IMR-90 (cell line): Measurements from ENCODE around the gene PLCXD1. TPM values are rescaled to one million over a fixed set of nuclear protein-coding genes. Genes with fewer than 3 reads are reported as not detected.

Experiments
- ATAC-seq: fragments of 200-7000 bp; cut with Tn5 transposase; 2 replicates; pipeline ENCODE4 v1.9.1; 2020; ENCODE audit warnings: low read depth, mild to moderate bottlenecking, moderate library complexity
- BruUV-seq: library from RNA; stranded (reverse); fragments of 400-500 nt; replicated peaks from 2 replicates; lab custom pipeline; 2021; lab: Mats Ljungman, UMichigan
- CTCF ChIA-PET: fragments of 300-600 bp; formaldehyde crosslinking; extraction: SDS; loops from one replicate; lab custom pipeline; 2021; ENCODE audit warnings: antibody characterized with exemption; lab: Yijun Ruan, JAX
- POLR2A ChIA-PET: fragments of 300-600 bp; sonication (Branson Sonifier 250); formaldehyde crosslinking; loops from one replicate; lab custom pipeline; 2022; ENCODE audit warnings: antibody characterized with exemption; ENCODE audit not compliant: unreplicated experiment; lab: Charles Lee
- DNase-seq: peaks from one replicate; pipeline ENCODE4 v3.0.0; 2013
- H2AFZ ChIP-seq: replicated peaks from 2 replicates; pipeline ENCODE3; 2013; ENCODE audit warnings: low read length, mild to moderate bottlenecking; ENCODE audit not compliant: poor library complexity
- H2AK5ac ChIP-seq: 2 replicates; pipeline ENCODE4 v1.6.1; 2013; ENCODE audit warnings: low read depth, low read length, inconsistent platforms
- H2AK9ac ChIP-seq: replicated peaks from 2 replicates; pipeline ENCODE3; 2013; ENCODE audit warnings: mild to moderate bottlenecking, low read depth, low read length, moderate library complexity; ENCODE audit not compliant: poor library complexity
- H2BK120ac ChIP-seq: 2 replicates; pipeline ENCODE4 v1.6.1; 2013; ENCODE audit warnings: low read depth, low read length, inconsistent platforms
- H2BK15ac ChIP-seq: 3 replicates; pipeline ENCODE4 v1.6.1; 2013; ENCODE audit warnings: low read depth, low read length, inconsistent platforms
- H2BK20ac ChIP-seq: 2 replicates; pipeline ENCODE4 v1.6.1; 2013; ENCODE audit warnings: low read depth, mild to moderate bottlenecking, inconsistent platforms, low read length, moderate library complexity
- H2BK5ac ChIP-seq: 2 replicates; pipeline ENCODE4 v1.6.1; 2013; ENCODE audit warnings: mild to moderate bottlenecking, low read depth, low read length, inconsistent platforms; ENCODE audit not compliant: poor library complexity, severe bottlenecking
- H3K14ac ChIP-seq: replicated peaks from 2 replicates; pipeline ENCODE4 v1.6.1; 2013; ENCODE audit warnings: low read depth, low read length, inconsistent platforms
- H3K18ac ChIP-seq: 2 replicates; pipeline ENCODE4 v1.6.1; 2013; ENCODE audit warnings: low read depth, low read length, control low read depth
- H3K23ac ChIP-seq: 2 replicates; pipeline ENCODE4 v1.6.1; 2013; ENCODE audit warnings: low read depth, low read length, inconsistent platforms
- H3K27ac ChIP-seq: 2 replicates; pipeline ENCODE4 v1.5.1; 2013; ENCODE audit warnings: mild to moderate bottlenecking, control low read depth, low read length; ENCODE audit not compliant: insufficient read depth
- H3K27me3 ChIP-seq: 2 replicates; pipeline ENCODE4 v1.6.1; 2013; ENCODE audit warnings: low read length; ENCODE audit not compliant: control insufficient read depth, insufficient read depth
- H3K36me3 ChIP-seq: 2 replicates; pipeline ENCODE4 v1.6.1; 2013; ENCODE audit warnings: low read length, mixed read lengths; ENCODE audit not compliant: control insufficient read depth, insufficient read depth
- H3K4ac ChIP-seq: 2 replicates; pipeline ENCODE4 v1.6.1; 2013; ENCODE audit warnings: low read depth, low read length, inconsistent platforms
- H3K4me1 ChIP-seq: 2 replicates; pipeline ENCODE4 v1.6.1; 2013; ENCODE audit warnings: low read length, mixed read lengths; ENCODE audit not compliant: control insufficient read depth, insufficient read depth
- H3K4me2 ChIP-seq: 2 replicates; pipeline ENCODE4 v1.6.1; 2013; ENCODE audit warnings: low read depth, mild to moderate bottlenecking, control low read depth, low read length, moderate library complexity
- H3K4me3 ChIP-seq: 2 replicates; pipeline ENCODE4 v1.5.1; 2013; ENCODE audit warnings: low read depth, mild to moderate bottlenecking, control low read depth, low read length, moderate library complexity; ENCODE audit not compliant: insufficient read depth
- H3K56ac ChIP-seq: 2 replicates; pipeline ENCODE4 v1.6.1; 2013; ENCODE audit warnings: low read length, inconsistent platforms; ENCODE audit not compliant: insufficient read depth; ENCODE audit errors: extremely low read depth
- H3K79me1 ChIP-seq, 2 experiments: 2 replicates each; pipeline ENCODE4 v1.6.1; 2013; ENCODE audit warnings: low read length in 2 of 2, inconsistent platforms in 1 of 2, low read depth in 1 of 2
- H3K9ac ChIP-seq: 2 replicates; pipeline ENCODE4 v1.6.1; 2013; ENCODE audit warnings: low read depth, low read length, control low read depth
- H3K9me1 ChIP-seq: 2 replicates; pipeline ENCODE4 v1.6.1; 2013; ENCODE audit warnings: low read length, inconsistent platforms; ENCODE audit not compliant: insufficient read depth
- H3K9me3 ChIP-seq: 2 replicates; pipeline ENCODE4 v1.6.1; 2013; ENCODE audit warnings: low read length; ENCODE audit not compliant: control insufficient read depth, insufficient read depth
- H4K20me1 ChIP-seq: 2 replicates; pipeline ENCODE4 v1.6.1; 2013; ENCODE audit warnings: low read length, inconsistent platforms; ENCODE audit not compliant: insufficient read depth
- H4K5ac ChIP-seq: 2 replicates; pipeline ENCODE4 v1.6.1; 2013; ENCODE audit warnings: mild to moderate bottlenecking, low read depth, low read length, control low read depth
- H4K8ac ChIP-seq, 2 experiments: 2 replicates each; pipeline ENCODE4 v1.6.1; 2013; ENCODE audit warnings: low read depth in 2 of 2, low read length in 2 of 2, control low read depth in 1 of 2, inconsistent platforms in 1 of 2
- H4K91ac ChIP-seq: 2 replicates; pipeline ENCODE4 v1.6.1; 2013; ENCODE audit warnings: low read depth, low read length, inconsistent platforms; ENCODE audit not compliant: insufficient read depth
- MAZ ChIP-seq: IDR thresholded peaks from 2 replicates; pipeline ENCODE4 v1.6.1; 2012; ENCODE audit warnings: low read depth, mild to moderate bottlenecking, low read length, improper control_type of control experiment, moderate library complexity, borderline replicate concordance
- WGBS, 2 experiments: methylation state at CpG; one replicate each; pipeline versions ENCODE4 v1.1.5 to v1.1.7; 2013; ENCODE audit warnings: missing lambda C conversion rate in 2 of 2; ENCODE audit not compliant: insufficient read length in 1 of 2; ENCODE audit errors: extremely low coverage in 2 of 2; 5-methylcytosine and 5-hydroxymethylcytosine counted together
- dilution Hi-C: fragments of 300-500 bp; cut with HindIII; formaldehyde crosslinking; loops from one replicate; pipeline ENCODE4 v1.14.3; 2018; ENCODE audit warnings: low sequenced_read_pairs; ENCODE audit not compliant: unreplicated experiment
- in situ Hi-C: fragments of 300-500 bp; cut with MboI; formaldehyde crosslinking; loops from 3 replicates; pipeline ENCODE4 v1.14.3; 2019; ENCODE audit warnings: low sequenced_read_pairs, inconsistent platforms, mixed read lengths
- intact Hi-C: fragments of 100-400 bp; cut with micrococcal nuclease; formaldehyde crosslinking; loops from 2 replicates; pipeline ENCODE4 v1.10.0; 2022
- polyA plus RNA-seq, 3 experiments: library from polyadenylated mRNA; depleted of rRNA; stranded (reverse); fragments of >200 nt; gene quantifications; 2 replicates each; pipeline ENCODE4 v1.2.3, GENCODE V29; 2012; ENCODE audit warnings: low replicate concordance in 1 of 3
- total RNA-seq: library from RNA; depleted of rRNA; stranded (reverse); fragments of >200 nt; gene quantifications from 2 replicates; pipeline ENCODE4 v1.2.3, GENCODE V29; 2012

PLCXD1 gene
- total and polyA plus RNA-seq, 2 of the 4 experiments (the other 2 are of a cell fraction), result 16.7 to 17.7 TPM

DNA sequence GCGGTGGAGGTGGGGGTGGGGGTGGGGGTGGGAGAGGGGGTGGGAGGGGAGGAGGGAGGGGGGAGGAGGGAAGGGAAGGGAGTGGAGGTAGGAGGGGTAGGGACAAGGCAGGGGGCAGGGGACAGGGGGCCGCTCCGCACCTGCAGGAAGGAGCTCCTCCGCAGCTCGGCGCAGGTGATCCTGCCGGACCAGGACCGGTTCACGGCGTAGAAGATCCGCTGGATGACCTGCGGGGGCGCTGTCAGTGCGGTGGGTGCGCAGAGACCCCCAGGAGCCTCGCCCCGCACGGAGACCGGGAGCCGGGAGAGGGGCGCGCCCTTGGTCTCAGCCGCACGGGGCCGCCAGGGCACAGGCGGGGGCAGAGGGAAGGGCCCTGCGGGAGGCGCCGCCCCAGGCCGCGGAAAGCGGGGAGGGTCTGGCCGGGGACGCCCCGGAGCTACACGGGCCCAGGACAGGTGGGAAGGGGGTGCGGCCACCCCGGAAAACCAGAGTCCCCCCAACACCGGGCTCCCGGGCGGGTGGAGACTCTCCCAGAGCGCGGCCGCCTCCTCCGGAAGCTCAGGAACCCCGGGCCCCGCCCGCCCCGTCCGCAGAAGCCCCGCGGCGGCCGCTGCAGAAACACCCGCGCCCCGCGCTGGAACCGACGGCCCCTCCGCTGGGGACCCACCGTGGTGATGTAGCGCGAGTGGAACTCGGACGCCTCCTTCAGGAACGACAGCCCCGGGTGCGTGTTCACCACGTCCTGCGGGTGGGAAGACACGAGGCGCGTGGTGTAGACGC is 65.0 kb downstream of the PLCXD1 start:
- Histone ChIP-seq H3K9ac (no peak overlapping the region), H3K36me3 (peaks cover 18% of the 10 kb centered on the region), H2AK5ac (no peak overlapping the region), H2BK120ac (no peak overlapping the region), H2AFZ (no peak overlapping the region), H4K8ac (no peak overlapping the region), H3K4me1 (no peaks in the 10 kb centered on the region; the same call in 1 of the 2 replicates), H3K4ac (no peak overlapping the region), H3K4me2 (no peak overlapping the region), H3K79me1 (no peaks in the 10 kb centered on the region; a peak in 1 of 4 replicates), H3K4me3 (no peak overlapping the region), H4K91ac (no peak overlapping the region), H3K14ac (no peak overlapping the region), H3K18ac (no peak overlapping the region), H3K9me3 (peaks cover 10% of the 10 kb centered on the region; the same call in 1 of the 2 replicates), H3K27me3 (no peaks in the 10 kb centered on the region), H3K27ac (no peak overlapping the region), H3K9me1 (no peaks in the 10 kb centered on the region), H2BK20ac (no peak overlapping the region), H3K23ac (no peak overlapping the region), H2AK9ac (no peak overlapping the region), H3K56ac (no peak overlapping the region), H4K5ac (no peak overlapping the region), H2BK15ac (no peak overlapping the region), H2BK5ac (no peak overlapping the region), H4K20me1 (no peaks in the 10 kb centered on the region)
- DNase-seq (no peak), ATAC-seq (no peak)
- POLR2A ChIA-PET, result no interaction called here
- CTCF ChIA-PET, result no interaction called here
- no TSS peak for BruUV-seq
- 96% methylated on average over 54 of the region's 75 CpGs; no CpG with 5 or more reads in 1 of the 2 experiments for WGBS, 2 experiments
- no peak for TF ChIP-seq MAZ
- intact Hi-C loops, result no loop called here
- dilution Hi-C loops, result no loop called here
- in situ Hi-C loops, result no loop called here
